Colonic mucosa (tissue), 4 donors: ENCODE data around the gene CYP2A7. TPM values are rescaled to one million over a fixed set of nuclear protein-coding genes. Genes with fewer than 3 reads are reported as not detected.
A peak's percentile ranks its signal among the peaks of the same experiment; 100 is the strongest.
"Not testable (repeated sequence)": the region's sequence is repeated elsewhere in the genome, so short reads cannot be mapped to it uniquely, and the experiment has no call there.

Source experiments
- DNase-seq: peaks from one replicate; pipeline ENCODE4 v3.0.0-alpha.2; 2020
- H3K27ac ChIP-seq: fragments of 200-600 bp; one replicate; pipeline ENCODE4 v1.8.0; 2021
- H3K27me3 ChIP-seq: fragments of 200-600 bp; one replicate; pipeline ENCODE4 v1.8.0; 2021
- H3K36me3 ChIP-seq: fragments of 200-600 bp; one replicate; pipeline ENCODE4 v1.8.0; 2021
- H3K4me1 ChIP-seq: fragments of 200-600 bp; one replicate; pipeline ENCODE4 v1.8.0; 2021; ENCODE audit warnings: mild to moderate bottlenecking
- H3K4me3 ChIP-seq: fragments of 200-600 bp; one replicate; pipeline ENCODE4 v1.8.0; 2021
- H3K9ac ChIP-seq, 2 donors: one replicate each; pipeline ENCODE4 v1.7.0; 2013; ENCODE audit warnings: control low read depth in 2 of 2, low read depth in 2 of 2, low read length in 2 of 2
- H3K9me3 ChIP-seq: fragments of 200-600 bp; one replicate; pipeline ENCODE4 v1.8.0; 2021
- CTCF ChIP-seq: fragments of 200-600 bp; IDR thresholded peaks from one replicate; pipeline ENCODE4 v1.8.0; 2022; ENCODE audit warnings: antibody characterized with exemption, mild to moderate bottlenecking
- intact Hi-C: fragments of 100-400 bp; cut with DNase I; formaldehyde crosslinking; loops from one replicate; pipeline ENCODE4 v1.14.1; 2022
- total RNA-seq, 2 donors: library from RNA; stranded (reverse); fragmentation: NEBNext Ultra II Directional in 1 of 2; extraction: Animal tissue kit (Norgen Biotek cat#: 25700) in 1 of 2; gene quantifications; one replicate each; pipeline ENCODE4 v1.2.1, GENCODE V29; 2021
- donor health status: healthy.
- donor health status: DM: no; HTN: no; CAD: no.
- donor health status: DM: no; HTN: no; CAD: no.

The CYP2A7 gene
- total RNA-seq, 2 donors from 2014 or later, result 0.37 TPM; not detected in 1

GRCh38 chr19:40907968-40908735, 26.1 kb upstream of the CYP2A7 start:
- Histone ChIP-seq H3K27me3 (no peaks in the 10 kb centered on the region), H3K4me3 (peak overlapping the region; percentile 19), H3K36me3 (no peaks in the 10 kb centered on the region), H3K9ac (no peak overlapping the region), H3K27ac (no peak overlapping the region), H3K9me3 (no peaks in the 10 kb centered on the region), H3K4me1 (no peaks in the 10 kb centered on the region)
- intact Hi-C loops, result loop anchor here (5.0 kb wide), 1 partner anchor 246 kb away; no protein-coding TSS in a partner anchor
- no peak for TF ChIP-seq CTCF
- DNase-seq, result no peak

DNA sequence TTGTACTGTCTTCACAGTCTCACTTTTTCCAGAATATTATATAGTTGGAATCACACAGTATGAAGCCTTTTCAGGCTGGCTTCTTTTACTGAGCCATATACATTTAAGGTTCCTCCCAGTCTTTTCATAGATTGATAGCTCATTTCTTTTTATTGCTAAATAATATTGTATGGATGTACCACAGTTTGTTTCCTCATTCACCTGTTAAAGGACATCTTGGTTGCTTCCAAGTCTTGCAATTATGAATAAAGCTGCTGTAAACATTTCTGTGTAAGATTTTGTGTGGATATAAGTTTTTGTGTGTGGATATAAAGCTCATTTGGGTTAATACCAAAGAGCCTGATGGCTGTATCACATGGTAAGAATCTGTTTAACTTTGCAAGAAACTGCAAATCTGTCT, 24.5 kb upstream of the CYP2A7 start:
- no peak for DNase-seq
- TF ChIP-seq CTCF, result no peak
- H3K9ac ChIP-seq, result no peak overlapping the region
- no peak overlapping the region for H3K4me3 ChIP-seq
- no peaks in the 10 kb centered on the region for H3K4me1 ChIP-seq
- no peak overlapping the region for H3K27ac ChIP-seq
- no peaks in the 10 kb centered on the region for H3K36me3 ChIP-seq
- H3K27me3 ChIP-seq, result no peaks in the 10 kb centered on the region
- no peaks in the 10 kb centered on the region for H3K9me3 ChIP-seq
- intact Hi-C loops, result loop anchor here (5.0 kb wide), 1 partner anchor 244 kb away; no protein-coding TSS in a partner anchor

GRCh38 chr19:40904673-40905156, 22.7 kb upstream of the CYP2A7 start:
- intact Hi-C loops, result loop anchor here (5.0 kb wide), 1 partner anchor 242 kb away; no protein-coding TSS in a partner anchor
- H3K27ac ChIP-seq, H3K4me3 ChIP-seq, DNase-seq, H3K9ac ChIP-seq, H3K27me3 ChIP-seq, H3K4me1 ChIP-seq, H3K9me3 ChIP-seq, H3K36me3 ChIP-seq: not testable (repeated sequence)

- H3K36me3 ChIP-seq, H3K27ac ChIP-seq, H3K4me1 ChIP-seq, H3K4me3 ChIP-seq, H3K27me3 ChIP-seq, H3K9ac ChIP-seq, intact Hi-C loops, DNase-seq, H3K9me3 ChIP-seq: not testable (repeated sequence)
Measured at GRCh38 chr19:40901975-40902750, 20.1 kb upstream of the CYP2A7 start.

- H3K9ac ChIP-seq, H3K4me1 ChIP-seq, H3K4me3 ChIP-seq, H3K27me3 ChIP-seq, DNase-seq, H3K36me3 ChIP-seq, intact Hi-C loops, H3K9me3 ChIP-seq, H3K27ac ChIP-seq: not testable (repeated sequence)
Measured at GRCh38 chr19:40900521-40900920, 18.5 kb upstream of the CYP2A7 start.

- H3K4me1 ChIP-seq, H3K27ac ChIP-seq, H3K27me3 ChIP-seq, intact Hi-C loops, H3K36me3 ChIP-seq, H3K9me3 ChIP-seq, DNase-seq, H3K9ac ChIP-seq, H3K4me3 ChIP-seq: not testable (repeated sequence)
Measured at GRCh38 chr19:40899964-40900363, 17.9 kb upstream of the CYP2A7 start.

- H3K9me3 ChIP-seq, H3K9ac ChIP-seq, intact Hi-C loops, H3K27ac ChIP-seq, H3K27me3 ChIP-seq, H3K4me1 ChIP-seq, H3K36me3 ChIP-seq, DNase-seq, H3K4me3 ChIP-seq: not testable (repeated sequence)
Measured at GRCh38 chr19:40896843-40897789, 15.1 kb upstream of the CYP2A7 start.
